GM19372 (cell line): ENCODE data around the gene REST.
A peak's percentile ranks its signal among the peaks of the same experiment; 100 is the strongest.

Experiments used
- ATAC-seq: cut with Tn5 transposase; IDR thresholded peaks from one replicate; pipeline ENCODE4 v1.9.1; 2021; ENCODE audit warnings: mild to moderate bottlenecking, low read depth, moderate library complexity; ENCODE audit not compliant: unreplicated experiment

REST gene

GRCh38 chr4:56976837-56977320 is 69.2 kb downstream of the REST start:
- ATAC-seq = peak; percentile 23

DNA sequence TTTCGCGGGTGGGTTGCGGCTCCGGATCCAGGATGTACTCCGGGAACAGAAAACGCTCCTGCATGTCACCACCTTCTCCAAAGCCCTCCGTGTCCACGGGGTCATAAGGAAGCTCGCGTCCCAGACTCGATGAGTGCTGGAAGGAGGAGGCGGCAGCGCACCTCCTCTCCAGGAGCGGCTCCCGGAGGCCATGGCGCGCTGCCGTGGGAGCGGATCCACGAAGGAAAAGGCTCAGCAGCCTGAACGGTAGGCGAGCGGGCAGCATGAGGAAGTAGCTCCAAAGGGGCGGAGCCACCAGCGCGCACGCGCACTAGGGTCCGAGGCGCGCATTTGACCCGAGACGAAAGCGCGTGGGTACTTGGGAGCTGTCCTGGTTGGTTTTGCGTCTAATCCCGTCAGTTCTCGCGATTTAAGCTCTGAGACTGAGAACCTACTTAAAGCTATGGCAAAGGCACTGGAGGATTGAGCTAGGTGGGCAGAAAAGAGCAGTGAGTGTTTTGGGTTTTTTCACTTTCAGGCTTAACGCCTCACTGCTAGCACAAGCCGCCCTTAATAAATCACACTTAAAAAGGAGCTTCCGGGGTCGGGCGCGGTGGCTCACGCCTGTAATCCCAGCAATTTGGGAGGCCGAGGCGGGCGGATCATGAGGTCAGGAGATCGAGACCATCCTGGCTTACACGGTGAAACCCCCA is 69.8 kb downstream of the REST start, which contains the start of gene NOA1:
Gene NOA1, minus strand, starts transcription at position 286 of the 692 bp plus-strand sequence. Its CDS starts 21 bp downstream, at position 265.
- peak; percentile 77 for ATAC-seq

DNA sequence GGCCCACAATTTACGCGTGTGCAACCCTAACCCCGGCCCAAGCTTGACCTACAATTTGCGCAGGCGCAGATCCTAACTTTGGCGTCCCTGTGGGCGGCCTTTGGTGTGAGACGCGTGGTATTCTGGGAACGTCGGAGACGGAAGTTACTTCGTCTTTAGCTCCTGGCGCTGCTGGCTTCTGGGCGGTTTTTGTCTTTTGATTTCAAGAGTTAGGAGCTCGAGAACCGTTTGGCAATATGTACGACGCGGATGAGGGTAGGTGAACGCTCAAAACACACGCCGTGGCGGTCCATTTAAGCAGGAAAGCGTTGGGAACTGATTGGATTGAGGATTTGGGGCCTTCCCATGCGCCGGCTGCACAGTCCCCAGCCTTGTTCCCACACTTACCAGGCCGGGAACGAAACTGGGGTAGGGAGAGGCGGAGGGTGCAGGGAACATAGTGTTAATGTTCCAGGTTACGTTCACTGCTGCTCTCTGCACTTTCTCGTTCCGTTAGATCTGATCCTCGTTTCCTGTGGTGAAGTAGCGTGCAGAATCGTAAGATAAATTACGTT is 71.1 kb downstream of the REST start, which contains the start of gene POLR2B:
Gene POLR2B, plus strand, starts transcription at position 147 of the 554 bp plus-strand sequence. Its CDS starts 90 bp downstream, at position 237.
- peak; percentile 39 for ATAC-seq

- no peak for ATAC-seq
Observed at GRCh38 chr4:56979421-56980072, 71.8 kb downstream of the REST start.

GRCh38 chr4:56981795-56982201 is 74.1 kb downstream of the REST start:
- no peak for ATAC-seq

- no peak for ATAC-seq
Observed at GRCh38 chr4:56986192-56986591, 78.5 kb downstream of the REST start.

DNA sequence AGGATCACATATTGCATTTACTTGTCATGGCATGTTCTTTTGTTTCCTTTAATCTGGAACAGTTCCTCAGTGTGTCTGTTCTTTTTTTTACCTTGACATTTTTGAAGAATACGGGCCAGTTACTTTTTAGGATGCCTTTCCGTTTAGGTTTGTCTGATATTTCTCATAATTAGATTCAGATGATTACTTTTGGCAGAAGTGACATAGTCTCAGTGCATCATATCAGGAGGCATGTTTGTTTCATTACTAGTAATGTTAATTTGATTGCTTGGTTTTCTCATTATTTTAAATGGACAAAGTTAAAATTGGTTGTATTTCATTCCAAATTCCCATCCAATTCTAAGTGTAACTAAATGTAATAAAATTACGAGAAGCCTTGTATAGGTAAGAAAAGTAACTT is 79.3 kb downstream of the REST start:
- ATAC-seq = no peak

- no peak for ATAC-seq
Observed at GRCh38 chr4:56990109-56990905, 82.6 kb downstream of the REST start.

- ATAC-seq = no peak
Observed at GRCh38 chr4:56995525-56995924, 87.8 kb downstream of the REST start.

DNA sequence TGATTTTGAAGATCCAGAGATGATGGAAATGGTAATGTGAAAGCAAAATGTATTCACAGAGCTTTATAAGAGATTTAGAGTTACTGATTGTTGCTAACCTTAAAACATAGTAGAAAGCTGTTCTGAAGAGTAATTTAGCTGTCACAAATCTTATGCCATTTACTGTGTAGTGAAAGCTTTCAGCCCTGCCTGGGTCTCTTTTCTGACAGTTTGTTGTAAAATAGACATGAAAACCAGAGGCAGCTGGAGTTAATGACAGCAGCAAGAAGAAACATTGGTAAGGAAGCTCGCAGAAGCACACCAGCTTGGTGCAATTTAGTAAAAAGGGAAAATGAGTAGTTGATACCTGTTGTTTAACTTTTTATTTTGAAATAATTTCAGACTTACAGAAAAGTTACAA is 92.1 kb downstream of the REST start:
- ATAC-seq = no peak

DNA sequence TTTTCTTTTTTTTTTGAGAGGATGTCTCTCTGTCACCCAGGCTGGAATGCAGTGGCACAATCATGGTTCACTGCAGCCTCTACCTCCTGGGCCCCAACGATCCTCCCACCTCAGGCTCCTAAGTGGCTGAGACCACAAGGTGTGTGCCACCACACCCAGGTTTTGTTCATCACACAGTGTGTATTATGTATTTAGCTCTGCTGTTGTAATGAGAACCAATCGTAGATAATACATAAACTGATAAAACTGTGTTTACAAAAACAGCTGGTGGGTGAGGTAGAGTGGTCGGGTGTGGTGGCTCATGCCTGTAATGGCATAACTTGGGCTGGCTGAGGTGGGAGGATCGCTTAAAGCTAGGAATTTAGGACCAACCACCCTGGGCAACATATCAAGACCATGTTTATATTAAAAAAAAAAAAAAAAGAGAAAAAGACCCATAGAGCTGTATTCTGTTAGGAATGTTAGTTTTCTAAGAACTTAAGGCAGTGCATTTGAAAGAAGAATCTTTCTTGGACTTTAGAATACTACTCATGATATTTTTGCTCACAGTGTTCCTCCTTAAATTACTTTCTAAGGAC is 105.9 kb downstream of the REST start:
- ATAC-seq = no peak
